Measurements from ENCODE around the gene NUDT15. TPM values are rescaled to one million over a fixed set of nuclear protein-coding genes. Genes with fewer than 3 reads are reported as not detected.
"Not testable (repeated sequence)": the region's sequence is repeated elsewhere in the genome, so short reads cannot be mapped to it uniquely, and the experiment has no call there.

NUDT15 gene
- total RNA-seq, 1 donor from 2014 or later: 25.3 TPM

- no peak for DNase-seq (ENCODE audit: low read depth, low spot score)
These were observed 5.4 kb downstream of the NUDT15 start for GRCh38 chr13:48042894-48043293.

GRCh38 chr13:48043789-48044503 lies 6.4 kb downstream of the NUDT15 start:
- DNase-seq (ENCODE audit: low read depth, low spot score): peak; percentile 26

GRCh38 chr13:48050550-48050949 lies 13.0 kb downstream of the NUDT15 start:
- DNase-seq (ENCODE audit: low read depth, low spot score): no peak

- DNase-seq (ENCODE audit: low read depth, low spot score): no peak
These were observed 17.1 kb downstream of the NUDT15 start for GRCh38 chr13:48054601-48055000.

- no peak for DNase-seq (ENCODE audit: low read depth, low spot score)
These were observed 18.2 kb downstream of the NUDT15 start for GRCh38 chr13:48055712-48056111.

GRCh38 chr13:48058536-48058935 lies 21.0 kb downstream of the NUDT15 start:
- not testable (repeated sequence) for DNase-seq (ENCODE audit: low read depth, low spot score)

- DNase-seq (ENCODE audit: low read depth, low spot score): not testable (repeated sequence)
These were observed 22.4 kb downstream of the NUDT15 start for GRCh38 chr13:48059951-48060350.

- no peak for DNase-seq (ENCODE audit: low read depth, low spot score)
These were observed 28.9 kb downstream of the NUDT15 start for GRCh38 chr13:48066310-48066989.

- DNase-seq (ENCODE audit: low read depth, low spot score): no peak
These were observed 30.5 kb downstream of the NUDT15 start for GRCh38 chr13:48068036-48068435.

GRCh38 chr13:48068952-48069351 lies 31.4 kb downstream of the NUDT15 start:
- DNase-seq (ENCODE audit: low read depth, low spot score): no peak

GRCh38 chr13:48069573-48069972 lies 32.0 kb downstream of the NUDT15 start:
- DNase-seq (ENCODE audit: low read depth, low spot score): no peak

GRCh38 chr13:48070942-48071341 lies 33.4 kb downstream of the NUDT15 start:
- no peak for DNase-seq (ENCODE audit: low read depth, low spot score)

- no peak for DNase-seq (ENCODE audit: low read depth, low spot score)
These were observed 34.8 kb downstream of the NUDT15 start for GRCh38 chr13:48072304-48072703.

GRCh38 chr13:48072787-48073186 lies 35.3 kb downstream of the NUDT15 start:
- no peak for DNase-seq (ENCODE audit: low read depth, low spot score)

- no peak for DNase-seq (ENCODE audit: low read depth, low spot score)
These were observed 36.5 kb downstream of the NUDT15 start for GRCh38 chr13:48074006-48074405.

- no peak for DNase-seq (ENCODE audit: low read depth, low spot score)
These were observed 40.7 kb downstream of the NUDT15 start for GRCh38 chr13:48078251-48078656.

- DNase-seq (ENCODE audit: low read depth, low spot score): no peak
These were observed 44.2 kb downstream of the NUDT15 start for GRCh38 chr13:48081739-48082138.

GRCh38 chr13:48086272-48086671 lies 48.7 kb downstream of the NUDT15 start:
- DNase-seq (ENCODE audit: low read depth, low spot score): no peak

GRCh38 chr13:48093588-48093987 lies 56.1 kb downstream of the NUDT15 start:
- no peak for DNase-seq (ENCODE audit: low read depth, low spot score)

GRCh38 chr13:48094404-48094780 lies 56.9 kb downstream of the NUDT15 start:
- DNase-seq (ENCODE audit: low read depth, low spot score): no peak

- peak; percentile 71 for DNase-seq (ENCODE audit: low read depth, low spot score)
These were observed 57.4 kb downstream of the NUDT15 start, which contains the start of gene MED4 for GRCh38 chr13:48094781-48095502. Gene MED4 (minus strand): TSS chr13:48095104. CDS start chr13:48095078, 26 bp downstream.

- no peak for DNase-seq (ENCODE audit: low read depth, low spot score)
These were observed 59.1 kb downstream of the NUDT15 start for GRCh38 chr13:48096670-48097069.

All from pulmonary artery endothelial cell (primary cell).